Left ventricle myocardium inferior (tissue), 1 donor: ENCODE data around the gene PROC. TPM values are rescaled to one million over a fixed set of nuclear protein-coding genes. Genes with fewer than 3 reads are reported as not detected.

Experiments used
- DNase-seq: peaks from one replicate; pipeline ENCODE4 v3.0.0-alpha.2; 2020
- H3K27ac ChIP-seq: fragments of 200-600 bp; replicated peaks from 2 replicates; pipeline ENCODE4 v1.8.0; 2021
- H3K27me3 ChIP-seq: fragments of 200-600 bp; 2 replicates; pipeline ENCODE4 v1.8.0; 2021; ENCODE audit warnings: low read depth
- H3K36me3 ChIP-seq: fragments of 200-600 bp; 2 replicates; pipeline ENCODE4 v1.8.0; 2021
- H3K4me1 ChIP-seq: fragments of 200-600 bp; 2 replicates; pipeline ENCODE4 v1.8.0; 2021
- H3K4me3 ChIP-seq: fragments of 200-600 bp; 2 replicates; pipeline ENCODE4 v1.8.0; 2021; ENCODE audit warnings: mild to moderate bottlenecking, moderate library complexity
- H3K9me3 ChIP-seq: fragments of 200-600 bp; replicated peaks from 2 replicates; pipeline ENCODE4 v1.8.0; 2021
- CTCF ChIP-seq: fragments of 200-600 bp; IDR thresholded peaks from 2 replicates; pipeline ENCODE4 v1.8.0; 2021; ENCODE audit warnings: antibody characterized with exemption, mild to moderate bottlenecking, borderline replicate concordance
- intact Hi-C: fragments of 100-400 bp; cut with micrococcal nuclease; formaldehyde crosslinking; loops from one replicate; pipeline ENCODE4 v1.11.0; 2022
- total RNA-seq: library from RNA; stranded (reverse); fragmentation: NEBNext Ultra II Directional; extraction: Animal tissue kit (Norgen Biotek cat#: 25700); gene quantifications from one replicate; pipeline ENCODE4 v1.2.1, GENCODE V29; 2021
- donor health status: DM: no; HTN: yes; CAD: no; lungs with severe emphysema.

Gene PROC
- total RNA-seq, 1 donor from 2014 or later = not detected

DNA sequence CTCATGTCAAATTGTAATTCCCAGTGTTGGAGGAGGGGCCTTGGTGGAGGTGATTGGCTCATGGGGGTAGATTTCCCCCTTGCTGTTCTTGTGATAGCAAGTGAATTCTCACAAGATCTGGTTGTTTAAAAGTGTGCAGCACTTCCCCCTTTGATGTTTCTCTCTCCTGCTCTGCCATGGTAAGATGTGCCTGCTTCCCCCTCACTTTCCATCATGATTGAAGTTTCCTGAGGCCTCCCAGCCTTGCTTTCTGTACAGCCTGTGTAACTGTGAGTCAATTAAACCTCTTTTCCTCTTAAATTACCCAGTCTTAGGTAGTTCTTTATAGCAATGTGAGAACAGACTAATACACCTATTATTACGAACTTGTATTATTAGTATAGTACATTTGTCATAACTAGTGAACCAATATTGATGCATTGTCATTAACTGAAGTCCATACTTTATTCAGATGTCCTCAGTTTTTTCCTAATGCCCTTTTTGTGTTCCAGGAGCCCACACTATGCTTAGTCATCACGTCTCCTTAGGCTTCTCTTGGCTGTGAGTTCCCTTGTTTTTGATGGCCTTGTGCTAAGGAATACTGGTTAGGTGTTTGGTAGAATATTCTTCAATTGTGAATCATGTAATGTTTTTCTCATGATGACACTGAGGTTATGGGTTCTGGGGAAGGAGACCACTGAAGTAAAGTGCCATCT is 25.9 kb upstream of the PROC start:
- H3K36me3 ChIP-seq = no peaks in the 10 kb centered on the region
- peaks cover 12% of the 10 kb centered on the region for H3K4me1 ChIP-seq
- H3K9me3 ChIP-seq = no peaks in the 10 kb centered on the region
- no peak for DNase-seq
- intact Hi-C loops = no loop called here
- no peak overlapping the region for H3K4me3 ChIP-seq
- TF ChIP-seq CTCF = no peak
- H3K27me3 ChIP-seq = no peaks in the 10 kb centered on the region
- no peak overlapping the region for H3K27ac ChIP-seq

DNA sequence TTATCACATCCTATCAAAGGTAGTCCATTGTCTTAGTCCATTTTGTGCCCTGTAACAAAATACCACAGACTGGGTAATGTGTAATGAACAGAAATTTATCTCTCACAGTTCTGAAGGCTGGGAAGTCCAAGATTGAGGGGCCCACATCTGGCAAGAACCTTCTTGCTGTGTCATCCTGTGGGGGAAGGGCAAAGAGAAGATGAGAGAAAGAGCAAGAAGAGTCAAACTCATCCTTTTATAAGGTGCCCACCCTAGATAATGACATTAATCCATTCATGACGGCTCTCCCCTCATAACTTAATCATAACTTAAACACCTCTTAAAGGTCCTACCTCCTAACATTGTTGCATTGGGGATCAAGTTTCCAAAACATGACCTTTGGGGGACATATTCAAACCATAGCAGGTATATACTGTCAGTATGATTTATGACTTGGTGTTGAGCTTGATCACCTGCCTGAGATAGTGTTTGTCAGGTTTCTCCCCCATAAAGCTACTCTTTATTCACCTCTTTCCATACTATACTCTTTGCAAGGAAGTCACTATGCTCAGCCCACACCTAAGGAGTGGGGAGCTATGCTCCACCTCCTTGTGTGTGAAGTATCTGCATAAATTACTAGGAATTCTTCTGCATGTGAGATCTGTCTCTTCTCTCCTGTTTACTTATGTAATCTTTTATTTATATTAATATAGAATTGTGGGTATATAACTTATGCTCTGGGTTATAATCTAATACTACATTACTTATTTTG is 25.2 kb upstream of the PROC start:
- H3K27ac ChIP-seq = no peak overlapping the region
- no peak for TF ChIP-seq CTCF
- peaks cover 13% of the 10 kb centered on the region for H3K4me1 ChIP-seq
- H3K27me3 ChIP-seq = no peaks in the 10 kb centered on the region
- intact Hi-C loops = no loop called here
- no peak overlapping the region for H3K4me3 ChIP-seq
- DNase-seq = no peak
- H3K9me3 ChIP-seq = no peaks in the 10 kb centered on the region
- no peaks in the 10 kb centered on the region for H3K36me3 ChIP-seq

- Histone ChIP-seq H3K4me3 (no peak overlapping the region), H3K27me3 (no peaks in the 10 kb centered on the region), H3K4me1 (peaks cover 12% of the 10 kb centered on the region), H3K36me3 (no peaks in the 10 kb centered on the region), H3K27ac (no peak overlapping the region), H3K9me3 (no peaks in the 10 kb centered on the region)
- intact Hi-C loops = no loop called here
- DNase-seq = no peak
- no peak for TF ChIP-seq CTCF
These were observed 23.7 kb upstream of the PROC start for GRCh38 chr2:127394492-127394891.

DNA sequence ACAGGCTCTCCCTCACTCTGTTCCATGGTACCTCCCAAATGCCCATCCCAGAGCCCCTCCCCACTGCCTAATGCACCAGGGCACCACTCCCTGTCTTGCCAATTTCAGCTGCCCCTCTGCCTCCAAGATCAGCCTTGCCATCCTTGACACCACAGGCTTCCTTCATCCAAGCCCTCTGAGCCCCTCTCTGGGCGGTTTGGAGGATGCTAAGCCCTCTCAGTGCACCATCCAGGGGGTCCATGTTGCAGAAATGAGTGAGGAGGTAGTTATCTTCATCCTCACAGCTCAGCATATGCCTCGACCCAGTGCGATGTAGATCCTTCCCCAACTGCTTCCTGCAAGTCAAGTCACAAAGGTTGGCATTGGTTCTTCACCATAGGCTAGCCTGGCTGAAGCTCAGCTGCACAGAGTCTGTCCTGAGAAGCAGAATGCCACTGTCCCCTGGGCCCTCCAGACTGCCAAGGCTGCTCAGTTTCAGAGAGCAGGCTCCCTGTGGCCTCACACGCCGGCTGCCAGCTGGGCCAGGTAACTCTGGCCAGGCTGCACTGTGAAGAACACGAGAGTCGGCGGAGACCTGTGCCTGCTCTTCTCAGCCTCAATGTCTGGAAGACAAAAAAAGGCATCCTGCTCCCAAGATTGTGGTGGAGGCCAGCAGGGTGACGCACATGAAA is 20.5 kb upstream of the PROC start:
- no peaks in the 10 kb centered on the region for H3K9me3 ChIP-seq
- no peak for TF ChIP-seq CTCF
- intact Hi-C loops = no loop called here
- no peaks in the 10 kb centered on the region for H3K27me3 ChIP-seq
- peak overlapping the region; percentile 19 for H3K27ac ChIP-seq
- H3K4me3 ChIP-seq = no peak overlapping the region
- H3K36me3 ChIP-seq = no peaks in the 10 kb centered on the region
- no peak for DNase-seq
- H3K4me1 ChIP-seq = peaks cover 12% of the 10 kb centered on the region

- Histone ChIP-seq H3K9me3 (no peaks in the 10 kb centered on the region), H3K36me3 (no peaks in the 10 kb centered on the region), H3K4me3 (no peak overlapping the region), H3K27me3 (no peaks in the 10 kb centered on the region), H3K4me1 (peaks cover 12% of the 10 kb centered on the region), H3K27ac (peak overlapping the region; percentile 19)
- peak; percentile 76 for DNase-seq
- TF ChIP-seq CTCF = no peak
- intact Hi-C loops = no loop called here
These were observed 20.0 kb upstream of the PROC start for GRCh38 chr2:127398239-127398590.
